Testis (tissue), 2 donors: ENCODE data around the gene PLA2G5.

Source experiments
- CTCF ChIP-seq, 3 experiments: fragments of 450-650 bp in 2 of 3; fragments of 200-600 bp in 1 of 3; sonication (generic) in 1 of 3; IDR thresholded peaks; one replicate each; pipeline ENCODE4 v1.5.1; 2016 to 2019; ENCODE audit warnings: antibody characterized with exemption in 3 of 3, mild to moderate bottlenecking in 2 of 3, moderate library complexity in 1 of 3
- POLR2A ChIP-seq: fragments of 450-650 bp; IDR thresholded peaks from one replicate; pipeline ENCODE4 v1.6.1; 2017; ENCODE audit warnings: antibody characterized with exemption, mild to moderate bottlenecking, moderate library complexity

- no peak for TF ChIP-seq CTCF (IDR thresholded peaks at IDR 0.05)
- TF ChIP-seq POLR2A, result no peak
Measured at GRCh38 chr1:20072771-20073170, 2.8 kb downstream of the PLA2G5 start.
